ENCODE results near the gene EXT2.

GRCh38 chr11:44260081-44260480 is 164.6 kb downstream of the EXT2 start:
- TF ChIP-seq POLR2AphosphoS5 (IDR thresholded peaks at IDR 0.05) (no peak), CTCF (IDR thresholded peaks at IDR 0.05) (no peak)
